H1 (cell line): ENCODE measurements around the gene IL24. TPM values are rescaled to one million over a fixed set of nuclear protein-coding genes. Genes with fewer than 3 reads are reported as not detected.

Source experiments
- HDAC6 ChIP-seq: IDR thresholded peaks from one replicate; pipeline ENCODE4 v1.7.1; 2012; ENCODE audit warnings: low read depth, mild to moderate bottlenecking, inconsistent platforms, low read length, moderate library complexity
- POU5F1 ChIP-seq: IDR thresholded peaks from 2 replicates; pipeline ENCODE4 v1.6.1; 2011; ENCODE audit warnings: low read depth, mild to moderate bottlenecking, low read length, moderate library complexity
- polyA plus RNA-seq, 7 experiments: library from polyadenylated mRNA; depleted of rRNA in 3 of 7; stranded (reverse) in 5 of 7; unstranded in 2 of 7; fragments of >200 nt in 5 of 7; fragments of 200-250 nt in 2 of 7; gene quantifications; 1 replicate in 5 of 7; 2 replicates in 1 of 7; 4 replicates in 1 of 7; pipeline versions ENCODE4 v1.2.1 to v1.2.3, GENCODE V29; 2011 to 2013; ENCODE audit warnings: missing spikeins in 2 of 7, mixed read lengths in 2 of 7
- total RNA-seq: library from RNA; stranded (reverse); fragmentation: NEBNext Ultra II Directional; extraction: Animal tissue kit (Norgen Biotek cat#: 25700); gene quantifications from 2 replicates; pipeline ENCODE4 v1.2.1, GENCODE V29; 2021

The IL24 gene
- total and polyA plus RNA-seq, 2 of the 8 experiments (the other 6 are each of a cell fraction or from before 2014, with no cell fraction given): not detected

DNA sequence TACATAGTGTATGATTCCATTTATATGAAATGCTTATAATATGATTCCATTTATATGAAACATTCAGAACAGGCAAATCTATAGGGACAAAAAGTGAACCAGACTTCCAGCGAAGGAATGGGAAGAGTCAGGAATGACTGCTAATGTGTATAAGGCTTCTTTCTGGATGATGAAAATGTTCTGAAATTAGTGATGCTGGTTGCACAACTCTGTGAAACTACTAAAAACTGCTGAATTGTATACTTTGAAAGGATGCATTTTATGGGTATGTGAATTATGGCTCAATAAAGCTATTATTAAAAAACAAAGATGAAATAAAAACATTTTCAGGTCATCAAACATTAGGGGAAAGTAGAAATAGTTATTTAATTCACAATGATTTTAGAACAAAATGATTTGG, 14.1 kb upstream of the IL24 start (continued):
- no peak for TF ChIP-seq HDAC6
- no peak for TF ChIP-seq POU5F1
